Activated CD4-positive, alpha-beta T cell treated with anti-CD3 and anti-CD28 coated beads for 48 hours (primary cell): ENCODE data around the gene DCAF8L2.
"Not testable (repeated sequence)": the region's sequence is repeated elsewhere in the genome, so short reads cannot be mapped to it uniquely, and the experiment has no call there.

Experiments used
- DNase-seq: peaks from one replicate; pipeline ENCODE4 v3.0.0-alpha.2; 2020

DCAF8L2 gene

GRCh38 chrX:27590044-27590443 lies at the start of gene DCAF8L2:
DCAF8L2 (plus strand) TSS chrX:27590344; CDS start chrX:27746896, 156,552 bp downstream.
- DNase-seq = no peak

GRCh38 chrX:27541161-27541560 lies 49.0 kb upstream of the DCAF8L2 start:
- DNase-seq = not testable (repeated sequence)

GRCh38 chrX:27548624-27549023 lies 41.5 kb upstream of the DCAF8L2 start:
- no peak for DNase-seq

GRCh38 chrX:27549688-27550087 lies 40.5 kb upstream of the DCAF8L2 start:
- DNase-seq = no peak

GRCh38 chrX:27555514-27555913 lies 34.6 kb upstream of the DCAF8L2 start:
- DNase-seq = no peak

- no peak for DNase-seq
Measured at GRCh38 chrX:27565992-27566391, 24.2 kb upstream of the DCAF8L2 start.

- DNase-seq = no peak
Measured at GRCh38 chrX:27571164-27571563, 19.0 kb upstream of the DCAF8L2 start.

- DNase-seq = no peak
Measured at GRCh38 chrX:27575565-27575964, 14.6 kb upstream of the DCAF8L2 start.

- DNase-seq = no peak
Measured at GRCh38 chrX:27583976-27584375, 6.2 kb upstream of the DCAF8L2 start.

- no peak for DNase-seq
Measured at GRCh38 chrX:27591938-27592337, 1.8 kb downstream of the DCAF8L2 start.

- no peak for DNase-seq
Measured at GRCh38 chrX:27597508-27597907, 7.4 kb downstream of the DCAF8L2 start.

GRCh38 chrX:27598312-27598711 lies 8.2 kb downstream of the DCAF8L2 start:
- no peak for DNase-seq

GRCh38 chrX:27599928-27600327 lies 9.8 kb downstream of the DCAF8L2 start:
- no peak for DNase-seq

- no peak for DNase-seq
Measured at GRCh38 chrX:27600686-27601085, 10.5 kb downstream of the DCAF8L2 start.

- no peak for DNase-seq
Measured at GRCh38 chrX:27608671-27609070, 18.5 kb downstream of the DCAF8L2 start.

GRCh38 chrX:27619459-27619858 lies 29.3 kb downstream of the DCAF8L2 start:
- DNase-seq = no peak

- no peak for DNase-seq
Measured at GRCh38 chrX:27619975-27620374, 29.8 kb downstream of the DCAF8L2 start.

- DNase-seq = no peak
Measured at GRCh38 chrX:27622883-27623282, 32.7 kb downstream of the DCAF8L2 start.

GRCh38 chrX:27626066-27626465 lies 35.9 kb downstream of the DCAF8L2 start:
- DNase-seq = no peak

GRCh38 chrX:27633328-27633727 lies 43.2 kb downstream of the DCAF8L2 start:
- DNase-seq = no peak

GRCh38 chrX:27656581-27656980 lies 66.4 kb downstream of the DCAF8L2 start:
- DNase-seq = no peak

- no peak for DNase-seq
Measured at GRCh38 chrX:27660878-27661277, 70.7 kb downstream of the DCAF8L2 start.

- DNase-seq = no peak
Measured at GRCh38 chrX:27671234-27671633, 81.1 kb downstream of the DCAF8L2 start.

GRCh38 chrX:27674491-27674890 lies 84.3 kb downstream of the DCAF8L2 start:
- DNase-seq = no peak

GRCh38 chrX:27675493-27675892 lies 85.3 kb downstream of the DCAF8L2 start:
- no peak for DNase-seq

- DNase-seq = no peak
Measured at GRCh38 chrX:27679281-27679680, 89.1 kb downstream of the DCAF8L2 start.
